SK-N-MC (cell line): ENCODE results near the gene KRTAP3-2.

Experiments used
- DNase-seq: peaks from one replicate; pipeline ENCODE4 v3.0.0-alpha.2; 2011; ENCODE audit warnings: low read depth, low spot score
- H3K27ac ChIP-seq: fragments of 200-600 bp; sonication (generic); 2 replicates; pipeline ENCODE4 v1.5.1; 2016; ENCODE audit warnings: mixed run types
- H3K36me3 ChIP-seq: fragments of 200-600 bp; sonication (generic); 2 replicates; pipeline ENCODE4 v1.6.1; 2017; ENCODE audit warnings: antibody characterized with exemption, low read length, mixed read lengths; ENCODE audit not compliant: insufficient read depth
- H3K4me3 ChIP-seq: fragments of 200-600 bp; sonication (generic); 2 replicates; pipeline ENCODE4 v1.5.1; 2016
- H3K9ac ChIP-seq: fragments of 200-600 bp; sonication (generic); 2 replicates; pipeline ENCODE4 v1.8.0; 2017; ENCODE audit warnings: mixed run types, mixed read lengths; ENCODE audit not compliant: insufficient read length
- H3K9me3 ChIP-seq: fragments of 200-600 bp; sonication (generic); 2 replicates; pipeline ENCODE4 v1.6.1; 2017; ENCODE audit warnings: low read depth, mild to moderate bottlenecking, antibody characterized with exemption, low read length, moderate library complexity, mixed read lengths
- EZH2 ChIP-seq: fragments of 200-600 bp; sonication (generic); IDR thresholded peaks from one replicate; pipeline ENCODE4 v1.6.1; 2017; ENCODE audit warnings: antibody characterized with exemption
- FOXP2 ChIP-seq: optimal IDR thresholded peaks from 2 replicates; pipeline ENCODE3; 2011; ENCODE audit warnings: mild to moderate bottlenecking, moderate library complexity; ENCODE audit not compliant: insufficient read depth; ENCODE audit errors: extremely low read length, control extremely low read depth
- POLR2AphosphoS5 ChIP-seq: IDR thresholded peaks from 2 replicates; pipeline ENCODE4 v1.6.1; 2012; ENCODE audit warnings: mild to moderate bottlenecking, low read depth, low read length, borderline replicate concordance

Gene KRTAP3-2

DNA sequence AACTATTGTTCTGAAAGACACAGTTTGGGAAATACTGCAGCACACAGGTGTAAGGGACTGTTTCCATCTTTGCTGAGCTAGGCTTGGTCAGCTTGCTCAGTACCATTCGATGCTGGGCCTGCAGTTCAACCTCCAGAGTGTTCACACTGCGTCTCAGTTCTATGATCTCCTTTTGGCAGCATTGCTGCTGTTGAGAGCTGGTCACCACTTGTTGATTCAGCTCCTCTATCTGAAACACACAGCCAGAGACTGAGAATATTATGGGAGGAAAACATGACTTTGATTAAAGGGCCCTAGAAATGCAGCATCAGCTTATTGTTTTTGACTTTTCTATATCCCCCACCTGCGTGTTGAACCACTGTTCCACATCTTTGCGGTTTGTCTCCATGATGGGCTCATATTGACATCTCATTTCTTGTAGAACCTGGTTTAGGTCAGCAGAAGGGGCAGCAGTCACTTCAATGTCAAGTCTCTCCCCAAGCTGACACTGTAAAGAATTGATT lies 37.6 kb downstream of the KRTAP3-2 start:
- no peak for TF ChIP-seq FOXP2
- TF ChIP-seq POLR2AphosphoS5, result no peak
- no peak for TF ChIP-seq EZH2
- Histone ChIP-seq H3K9ac (no peak overlapping the region), H3K9me3 (no peaks in the 10 kb centered on the region), H3K36me3 (no peaks in the 10 kb centered on the region), H3K27ac (peak overlapping the region; percentile 48; the same call in 1 of the 2 replicates), H3K4me3 (no peak overlapping the region)
- DNase-seq, result no peak

GRCh38 chr17:40961591-40961990 lies 38.1 kb downstream of the KRTAP3-2 start:
- H3K27ac ChIP-seq, result peak overlapping the region; percentile 63; the same call in 1 of the 2 replicates
- no peak for DNase-seq
- no peaks in the 10 kb centered on the region for H3K9me3 ChIP-seq
- no peak overlapping the region; the same call in 1 of the 2 replicates for H3K4me3 ChIP-seq
- H3K36me3 ChIP-seq, result no peaks in the 10 kb centered on the region
- H3K9ac ChIP-seq, result no peak overlapping the region
- no peak for TF ChIP-seq FOXP2
- TF ChIP-seq POLR2AphosphoS5, result no peak
- no peak for TF ChIP-seq EZH2

GRCh38 chr17:40960144-40960543 lies 39.6 kb downstream of the KRTAP3-2 start:
- H3K4me3 ChIP-seq, result no peak overlapping the region
- no peak for DNase-seq
- no peak overlapping the region for H3K9ac ChIP-seq
- no peaks in the 10 kb centered on the region for H3K36me3 ChIP-seq
- no peaks in the 10 kb centered on the region for H3K9me3 ChIP-seq
- no peak overlapping the region for H3K27ac ChIP-seq
- TF ChIP-seq EZH2 (no peak), POLR2AphosphoS5 (no peak), FOXP2 (no peak)

DNA sequence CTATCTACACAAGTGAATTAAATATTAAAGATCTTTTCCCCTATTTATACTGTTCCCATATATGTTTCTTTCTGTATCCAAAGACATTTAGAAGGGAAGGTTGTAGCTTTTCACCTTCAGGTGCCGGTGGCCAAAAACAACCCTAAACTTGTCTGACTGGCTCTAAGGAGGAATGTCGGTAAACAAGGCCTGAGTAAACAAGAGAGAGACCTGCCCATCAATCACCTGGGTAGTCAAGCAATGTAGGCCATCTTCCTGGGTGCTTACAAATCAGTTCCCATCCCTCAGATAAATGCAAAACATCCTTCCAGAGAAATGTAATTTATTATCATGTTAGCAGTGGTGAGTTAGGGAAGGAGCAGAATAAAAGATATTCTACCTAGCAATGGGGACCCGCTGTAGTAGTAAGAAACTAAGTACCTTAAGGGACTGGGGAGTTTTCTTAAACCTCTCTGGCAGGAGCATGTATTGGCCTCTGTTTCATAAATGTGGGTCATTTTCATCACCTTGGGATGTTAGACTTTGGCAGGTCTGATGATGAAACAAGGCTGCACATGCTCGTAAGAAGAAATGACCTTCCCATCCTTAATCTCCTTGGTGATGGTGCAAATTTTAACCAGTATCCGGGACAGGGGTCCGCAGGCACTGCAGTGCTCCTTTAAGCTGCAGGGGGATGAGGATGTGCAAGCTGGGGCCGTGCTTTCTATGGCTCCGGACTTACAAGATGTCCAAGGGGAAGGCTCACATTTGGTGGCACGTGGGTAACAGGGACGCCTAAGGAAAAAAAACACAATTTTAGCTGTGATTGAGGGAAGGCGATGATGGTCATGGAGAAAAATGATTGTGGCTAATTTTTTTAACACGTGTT lies 41.4 kb downstream of the KRTAP3-2 start:
- no peak overlapping the region for H3K9ac ChIP-seq
- DNase-seq, result no peak
- H3K9me3 ChIP-seq, result no peaks in the 10 kb centered on the region
- TF ChIP-seq FOXP2, result no peak
- no peak for TF ChIP-seq EZH2
- TF ChIP-seq POLR2AphosphoS5, result no peak
- H3K27ac ChIP-seq, result no peak overlapping the region
- H3K36me3 ChIP-seq, result no peaks in the 10 kb centered on the region
- no peak overlapping the region for H3K4me3 ChIP-seq

DNA sequence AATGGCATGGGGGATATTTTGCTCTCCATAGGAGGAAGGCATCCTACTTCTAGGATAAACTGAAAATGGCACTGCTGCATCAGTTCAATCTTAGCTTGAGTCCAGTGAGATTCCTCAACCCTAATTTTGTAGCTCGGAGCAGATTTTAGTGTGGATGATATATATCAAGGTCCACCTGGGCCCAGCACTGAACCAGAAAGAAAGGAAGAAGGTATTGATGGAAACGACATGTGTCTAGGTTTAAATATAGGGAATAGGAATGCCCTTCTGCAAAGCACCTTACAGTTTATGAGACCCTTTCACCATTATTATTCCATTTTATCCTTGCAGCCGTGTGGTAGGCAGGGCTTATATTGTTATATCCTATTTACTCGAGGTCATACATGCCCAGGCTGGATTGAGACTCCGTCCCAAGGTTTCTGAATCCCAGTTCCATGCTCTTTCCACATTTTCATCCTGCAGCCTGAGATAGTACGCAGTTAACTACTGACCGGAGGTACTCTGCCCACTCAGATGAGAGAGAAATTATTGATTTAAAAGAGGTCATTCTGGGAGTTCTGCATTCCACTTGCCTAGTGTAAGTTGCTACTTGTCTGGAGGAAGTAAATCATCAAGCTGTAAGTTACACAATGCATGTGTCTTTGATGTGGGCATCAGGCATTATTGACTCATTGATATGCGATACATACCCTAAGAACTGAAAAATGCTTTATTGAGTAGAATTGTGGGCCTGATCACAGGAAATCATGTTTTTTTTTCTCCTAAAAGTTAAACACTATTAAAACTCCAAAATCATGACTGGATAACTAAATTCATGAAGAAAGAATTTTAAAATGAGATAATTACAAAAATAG lies 43.1 kb downstream of the KRTAP3-2 start:
- Histone ChIP-seq H3K27ac (peak overlapping the region; percentile 63; the same call in 1 of the 2 replicates), H3K9ac (no peak overlapping the region), H3K4me3 (peak overlapping the region; percentile 51; the same call in 1 of the 2 replicates), H3K36me3 (no peaks in the 10 kb centered on the region), H3K9me3 (no peaks in the 10 kb centered on the region)
- no peak for DNase-seq
- no peak for TF ChIP-seq FOXP2
- no peak for TF ChIP-seq EZH2
- TF ChIP-seq POLR2AphosphoS5, result no peak

DNA sequence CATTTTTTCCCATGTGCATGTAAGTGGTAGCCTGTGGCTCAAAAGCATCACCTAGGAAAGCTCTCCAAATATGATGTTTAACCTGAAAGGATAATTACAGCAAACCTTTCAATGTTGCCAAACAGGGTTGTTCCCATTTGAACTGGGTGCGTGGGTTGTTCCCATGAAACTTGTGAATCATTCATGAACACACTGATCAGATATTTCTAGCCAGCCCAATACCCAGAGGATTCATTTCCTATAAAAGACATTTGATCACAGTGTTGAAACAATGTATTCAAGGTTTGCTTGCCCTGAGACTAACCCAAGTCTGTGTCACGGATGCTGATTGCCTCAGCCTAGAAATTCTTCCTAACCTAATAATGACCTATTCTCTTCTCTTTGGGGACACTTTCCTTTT lies 45.8 kb downstream of the KRTAP3-2 start:
- no peak overlapping the region for H3K9ac ChIP-seq
- no peaks in the 10 kb centered on the region for H3K9me3 ChIP-seq
- H3K4me3 ChIP-seq, result no peak overlapping the region
- no peak overlapping the region for H3K27ac ChIP-seq
- TF ChIP-seq POLR2AphosphoS5 (no peak), FOXP2 (no peak), EZH2 (no peak)
- DNase-seq, result no peak
- H3K36me3 ChIP-seq, result no peaks in the 10 kb centered on the region

- Histone ChIP-seq H3K9me3 (no peaks in the 10 kb centered on the region), H3K36me3 (no peaks in the 10 kb centered on the region), H3K9ac (no peak overlapping the region), H3K27ac (no peak overlapping the region; the same call in 1 of the 2 replicates), H3K4me3 (no peak overlapping the region)
- TF ChIP-seq POLR2AphosphoS5 (no peak), EZH2 (no peak), FOXP2 (no peak)
- no peak for DNase-seq
Measured at GRCh38 chr17:40952661-40953060, 47.0 kb downstream of the KRTAP3-2 start.

DNA sequence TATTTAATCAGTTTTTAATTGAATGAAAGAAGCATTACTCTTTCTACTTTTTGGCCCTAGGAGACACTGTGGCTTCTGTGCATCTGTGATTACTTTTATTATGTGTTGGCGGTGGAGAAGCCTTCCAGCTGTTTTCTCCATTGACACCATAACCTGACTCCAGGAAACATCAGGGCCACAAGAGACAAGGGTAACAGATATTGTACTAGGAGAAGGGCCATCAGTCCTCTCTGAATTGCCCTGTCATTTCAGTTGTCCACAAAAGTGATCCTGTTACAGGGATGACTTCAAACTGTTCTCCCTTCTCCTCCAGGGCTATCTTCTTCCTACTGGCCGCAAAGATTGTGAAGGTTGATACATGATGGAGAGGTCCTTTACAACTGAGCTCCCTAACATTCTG lies 47.6 kb downstream of the KRTAP3-2 start:
- TF ChIP-seq POLR2AphosphoS5, result no peak
- no peak for TF ChIP-seq EZH2
- TF ChIP-seq FOXP2, result no peak

More for the DNA sequence above, 47.6 kb downstream of the KRTAP3-2 start:
- Histone ChIP-seq H3K36me3 (no peaks in the 10 kb centered on the region), H3K4me3 (no peak overlapping the region), H3K27ac (no peak overlapping the region; the same call in 1 of the 2 replicates), H3K9me3 (no peaks in the 10 kb centered on the region), H3K9ac (no peak overlapping the region)
- DNase-seq, result no peak
